ENCODE data around the gene KRT8.

KRT8 gene

DNA sequence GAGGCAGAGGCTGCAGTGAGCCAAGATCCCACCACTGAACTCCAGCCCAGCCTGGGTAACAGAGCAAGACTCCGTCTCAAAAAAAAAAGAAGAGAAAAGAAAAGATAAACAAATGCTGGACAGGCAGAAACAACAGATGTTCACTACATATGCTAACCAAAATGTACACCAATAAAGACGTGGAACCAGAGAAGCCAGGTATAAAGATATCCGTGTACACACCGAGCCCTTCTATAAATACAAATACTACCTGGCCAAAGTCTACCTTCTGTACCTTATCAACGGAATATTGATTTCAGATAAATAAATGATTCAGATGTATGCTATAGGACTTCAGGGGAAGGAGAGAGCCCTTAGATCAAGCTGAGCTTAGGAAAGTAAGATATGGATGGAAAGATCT is 10.8 kb upstream of the KRT8 start:
- H3K27ac ChIP-seq: peak overlapping the region; percentile 43
- TF ChIP-seq ZFX (IDR thresholded peaks at IDR 0.05): no peak
- TF ChIP-seq, protein P1, sequence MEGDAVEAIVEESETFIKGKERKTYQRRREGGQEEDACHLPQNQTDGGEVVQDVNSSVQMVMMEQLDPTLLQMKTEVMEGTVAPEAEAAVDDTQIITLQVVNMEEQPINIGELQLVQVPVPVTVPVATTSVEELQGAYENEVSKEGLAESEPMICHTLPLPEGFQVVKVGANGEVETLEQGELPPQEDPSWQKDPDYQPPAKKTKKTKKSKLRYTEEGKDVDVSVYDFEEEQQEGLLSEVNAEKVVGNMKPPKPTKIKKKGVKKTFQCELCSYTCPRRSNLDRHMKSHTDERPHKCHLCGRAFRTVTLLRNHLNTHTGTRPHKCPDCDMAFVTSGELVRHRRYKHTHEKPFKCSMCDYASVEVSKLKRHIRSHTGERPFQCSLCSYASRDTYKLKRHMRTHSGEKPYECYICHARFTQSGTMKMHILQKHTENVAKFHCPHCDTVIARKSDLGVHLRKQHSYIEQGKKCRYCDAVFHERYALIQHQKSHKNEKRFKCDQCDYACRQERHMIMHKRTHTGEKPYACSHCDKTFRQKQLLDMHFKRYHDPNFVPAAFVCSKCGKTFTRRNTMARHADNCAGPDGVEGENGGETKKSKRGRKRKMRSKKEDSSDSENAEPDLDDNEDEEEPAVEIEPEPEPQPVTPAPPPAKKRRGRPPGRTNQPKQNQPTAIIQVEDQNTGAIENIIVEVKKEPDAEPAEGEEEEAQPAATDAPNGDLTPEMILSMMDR (conservative IDR thresholded peaks at IDR 0.05): no peak

DNA sequence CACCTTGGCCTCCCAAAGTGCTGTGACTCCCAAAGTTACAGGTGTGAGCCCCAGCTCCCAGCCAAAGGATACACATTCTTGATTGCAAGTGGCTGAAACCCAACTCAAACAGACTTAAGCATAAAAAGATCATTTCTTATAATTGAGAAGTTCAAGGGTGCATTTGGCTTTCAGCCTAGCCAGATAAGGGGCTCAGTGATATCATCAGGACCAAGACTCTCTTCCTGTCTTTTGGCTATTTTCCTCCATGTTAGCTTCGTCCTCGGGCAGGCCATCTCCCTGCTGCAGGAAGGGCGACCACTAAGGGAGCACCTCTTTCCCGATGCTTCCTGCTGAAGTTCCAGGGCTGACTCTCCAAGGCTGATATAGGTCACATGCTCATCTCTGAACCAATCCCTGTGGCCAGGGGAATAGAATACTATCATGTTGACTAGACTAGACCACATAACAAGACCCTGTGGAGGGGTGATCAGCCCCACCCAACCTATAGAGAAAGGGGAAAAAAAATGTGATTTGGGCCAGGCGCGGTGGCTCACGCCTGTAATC is 9.8 kb upstream of the KRT8 start:
- peak overlapping the region; percentile 43 for H3K27ac ChIP-seq
- no peak for TF ChIP-seq ZFX (IDR thresholded peaks at IDR 0.05)
- TF ChIP-seq, protein P1 (conservative IDR thresholded peaks at IDR 0.05): no peak

DNA sequence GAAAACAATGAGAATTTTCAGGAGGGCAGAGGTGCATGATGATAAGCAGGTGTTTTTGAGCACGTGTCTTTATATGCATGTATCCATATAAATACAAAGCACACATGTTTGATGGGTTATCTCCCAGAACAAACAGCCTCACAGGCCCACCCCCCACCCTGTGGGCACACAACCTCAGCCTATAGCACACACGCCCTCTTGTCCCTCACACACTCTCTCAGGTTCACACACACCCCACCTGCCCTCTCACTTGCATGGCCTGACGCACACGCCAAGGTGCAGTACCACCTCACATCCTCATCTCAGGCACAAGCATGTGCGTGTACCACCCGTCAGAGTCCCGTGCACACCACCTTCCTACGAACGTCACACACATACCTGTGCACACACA is 8.6 kb upstream of the KRT8 start:
- no peak overlapping the region for H3K27ac ChIP-seq
- TF ChIP-seq, protein P1 (conservative IDR thresholded peaks at IDR 0.05): no peak
- no peak for TF ChIP-seq ZFX (IDR thresholded peaks at IDR 0.05)

DNA sequence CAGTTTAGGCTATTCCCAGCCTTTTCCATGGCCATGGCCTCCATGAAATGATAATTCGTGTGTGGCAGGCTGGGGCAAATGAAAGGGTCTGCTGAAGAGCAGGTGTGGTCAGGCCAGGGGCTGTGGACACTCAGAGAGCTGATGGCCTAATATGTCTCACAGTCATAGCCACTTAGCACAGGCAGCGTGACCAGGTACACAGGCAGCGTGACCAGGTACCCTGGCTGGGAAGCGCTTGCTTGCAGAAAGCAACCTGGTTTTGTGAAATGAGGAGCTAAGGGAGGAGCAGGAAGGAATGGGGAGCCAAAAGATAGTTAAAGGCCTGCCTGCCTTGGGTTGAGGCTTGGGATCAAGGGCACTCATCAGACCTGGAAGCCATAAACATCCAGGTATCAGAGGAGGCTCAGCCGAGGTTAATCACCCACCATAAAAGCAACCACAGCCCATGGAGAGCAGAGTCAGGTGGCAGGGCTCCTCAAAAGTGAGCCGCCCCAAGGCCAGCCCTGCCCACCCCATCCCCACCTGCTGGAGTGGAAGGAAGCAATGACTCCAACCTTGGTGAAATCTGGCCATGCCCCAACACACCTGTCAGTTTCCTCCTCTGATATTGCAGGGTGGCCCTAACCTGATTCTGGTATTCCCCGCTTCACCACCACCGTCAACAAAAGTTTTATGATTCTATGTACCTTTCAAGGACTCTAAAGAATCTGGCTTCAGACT is 8.0 kb upstream of the KRT8 start:
- TF ChIP-seq, protein P1 (conservative IDR thresholded peaks at IDR 0.05): no peak
- TF ChIP-seq ZFX (IDR thresholded peaks at IDR 0.05): no peak
- no peak overlapping the region for H3K27ac ChIP-seq

DNA sequence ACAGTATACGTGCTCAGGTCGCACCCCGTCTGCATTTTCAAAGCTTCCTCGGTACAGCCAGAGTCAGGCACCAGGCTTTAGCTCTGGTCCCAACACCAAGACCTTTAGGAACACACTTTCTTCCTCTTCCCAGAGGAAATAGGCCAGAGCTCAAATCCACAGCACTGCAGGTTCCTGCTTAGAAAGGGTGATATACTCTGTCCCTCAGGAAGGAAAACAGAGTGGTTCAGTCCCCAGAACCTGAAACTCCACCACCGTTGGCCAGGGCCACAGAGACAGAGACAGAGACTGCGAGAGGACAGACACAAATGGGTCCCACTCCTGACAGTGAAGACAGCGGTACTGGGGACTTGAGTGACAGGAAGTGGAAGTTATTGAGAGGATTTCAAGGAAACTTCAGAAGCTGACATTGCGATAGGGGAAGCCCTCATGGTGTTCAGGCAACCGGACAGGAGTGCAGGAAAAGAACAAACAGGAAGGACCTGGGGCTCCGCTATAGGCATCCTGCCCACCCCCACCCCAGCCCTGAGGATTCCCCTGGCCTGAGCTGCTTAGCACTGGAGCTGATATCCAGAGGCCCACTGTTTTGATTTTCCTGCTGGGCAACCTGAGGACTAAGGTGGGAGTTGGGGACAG is 5.5 kb upstream of the KRT8 start:
- H3K27ac ChIP-seq: no peak overlapping the region
- TF ChIP-seq, protein P1 (conservative IDR thresholded peaks at IDR 0.05): no peak
- no peak for TF ChIP-seq ZFX (IDR thresholded peaks at IDR 0.05)

DNA sequence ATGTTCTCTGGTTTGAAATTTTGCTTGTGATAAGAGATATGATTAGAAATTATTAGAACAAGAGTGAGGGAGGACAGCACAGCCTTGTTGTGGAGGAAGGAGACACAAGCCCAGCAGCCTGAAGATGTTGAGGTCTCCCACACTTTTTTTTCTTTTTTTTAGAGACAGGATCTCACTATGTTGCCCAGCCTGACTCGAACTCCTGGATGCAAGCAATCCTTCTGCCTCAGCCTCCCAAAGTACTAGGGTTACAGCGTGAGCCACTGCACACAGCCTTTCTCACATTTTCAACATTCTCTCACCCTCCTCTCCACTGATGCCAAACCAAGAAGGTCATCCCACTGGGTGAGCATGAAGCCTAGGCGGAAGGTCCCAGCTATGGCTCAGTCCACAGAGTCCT is 4.9 kb upstream of the KRT8 start:
- no peak for TF ChIP-seq ZFX (IDR thresholded peaks at IDR 0.05)
- TF ChIP-seq, protein P1 (conservative IDR thresholded peaks at IDR 0.05): no peak
- H3K27ac ChIP-seq: no peak overlapping the region

DNA sequence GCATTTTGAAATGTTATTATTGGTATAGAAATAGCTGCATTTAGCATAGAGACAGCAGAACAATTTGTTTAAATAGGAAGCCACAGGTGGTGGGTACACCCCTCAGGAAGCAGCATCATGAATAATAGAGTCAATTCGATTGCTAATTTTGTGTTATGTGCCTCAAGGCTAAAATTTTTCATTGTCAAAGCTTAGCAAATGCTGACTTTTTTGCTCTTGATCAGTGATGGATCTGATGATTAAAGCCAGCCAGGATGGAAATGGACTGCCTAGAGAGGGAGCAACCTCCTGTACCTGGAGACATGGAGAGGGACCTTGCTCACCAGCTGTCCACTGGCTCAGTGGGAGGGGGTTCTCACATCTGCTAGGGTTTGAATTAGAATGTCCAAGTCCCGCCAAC is 4.5 kb upstream of the KRT8 start:
- H3K27ac ChIP-seq: no peak overlapping the region

More for the DNA sequence above, 4.5 kb upstream of the KRT8 start:
- TF ChIP-seq, protein P1 (conservative IDR thresholded peaks at IDR 0.05): no peak
- TF ChIP-seq ZFX (IDR thresholded peaks at IDR 0.05): no peak
